ENCODE measurements around the gene SERPINA10. TPM values are rescaled to one million over a fixed set of nuclear protein-coding genes. Genes with fewer than 3 reads are reported as not detected.

SERPINA10 gene
- total RNA-seq, 2 donors from 2014 or later, result 0.48 to 0.74 TPM

- H3K27me3 ChIP-seq, result no peaks in the 10 kb centered on the region
Observed at GRCh38 chr14:94321421-94322271, 28.6 kb upstream of the SERPINA10 start.

GRCh38 chr14:94320243-94320642, 27.2 kb upstream of the SERPINA10 start:
- peak; percentile 70 for DNase-seq
- Histone ChIP-seq H3K36me3 (no peaks in the 10 kb centered on the region), H3K9me3 (no peaks in the 10 kb centered on the region), H3K9ac (ENCODE audit: low read depth in 2 of 2, low read length in 2 of 2) (peak overlapping the region in 1 of 2 donors; percentile 22), H3K27me3 (no peaks in the 10 kb centered on the region), H3K4me1 (peaks cover 5% of the 10 kb centered on the region), H3K27ac (peak overlapping the region; percentile 72), H3K4me3 (no peak overlapping the region)
- intact Hi-C loops (cut with DNase I), result no loop called here
- no peak for TF ChIP-seq CTCF (IDR thresholded peaks at IDR 0.05)

More at GRCh38 chr14:94321421-94322271, 28.6 kb upstream of the SERPINA10 start:
- no peak for DNase-seq
- Histone ChIP-seq H3K9me3 (no peaks in the 10 kb centered on the region), H3K27ac (peak overlapping the region; percentile 72), H3K4me1 (peaks cover 5% of the 10 kb centered on the region), H3K4me3 (no peak overlapping the region), H3K9ac (ENCODE audit: low read depth in 2 of 2, low read length in 2 of 2) (no peak overlapping the region), H3K36me3 (no peaks in the 10 kb centered on the region)
- TF ChIP-seq CTCF (IDR thresholded peaks at IDR 0.05), result no peak
- intact Hi-C loops (cut with DNase I), result no loop called here

GRCh38 chr14:94317259-94317658, 24.2 kb upstream of the SERPINA10 start:
- H3K36me3 ChIP-seq, result no peaks in the 10 kb centered on the region
- H3K4me1 ChIP-seq, result peaks cover 5% of the 10 kb centered on the region
- H3K9me3 ChIP-seq, result no peaks in the 10 kb centered on the region
- H3K27ac ChIP-seq, result peak overlapping the region; percentile 48
- H3K9ac ChIP-seq (ENCODE audit: low read depth in 2 of 2, low read length in 2 of 2), result no peak overlapping the region
- no peak for TF ChIP-seq CTCF (IDR thresholded peaks at IDR 0.05)
- DNase-seq, result peak; percentile 82
- H3K27me3 ChIP-seq, result no peaks in the 10 kb centered on the region
- H3K4me3 ChIP-seq, result no peak overlapping the region
- intact Hi-C loops (cut with DNase I), result no loop called here

GRCh38 chr14:94316692-94317091, 23.6 kb upstream of the SERPINA10 start:
- TF ChIP-seq CTCF (IDR thresholded peaks at IDR 0.05), result no peak
- Histone ChIP-seq H3K36me3 (no peaks in the 10 kb centered on the region), H3K9ac (ENCODE audit: low read depth in 2 of 2, low read length in 2 of 2) (no peak overlapping the region), H3K4me3 (no peak overlapping the region), H3K9me3 (no peaks in the 10 kb centered on the region), H3K27me3 (no peaks in the 10 kb centered on the region), H3K4me1 (peaks cover 5% of the 10 kb centered on the region), H3K27ac (peak overlapping the region; percentile 48)
- intact Hi-C loops (cut with DNase I), result no loop called here
- no peak for DNase-seq

- no peaks in the 10 kb centered on the region for H3K27me3 ChIP-seq
- TF ChIP-seq CTCF (IDR thresholded peaks at IDR 0.05), result no peak
- no peak for DNase-seq
- H3K4me3 ChIP-seq, result no peak overlapping the region
- H3K4me1 ChIP-seq, result no peaks in the 10 kb centered on the region
- H3K9me3 ChIP-seq, result no peaks in the 10 kb centered on the region
- intact Hi-C loops (cut with DNase I), result no loop called here
- H3K36me3 ChIP-seq, result no peaks in the 10 kb centered on the region
- no peak overlapping the region for H3K27ac ChIP-seq
- H3K9ac ChIP-seq (ENCODE audit: low read depth in 2 of 2, low read length in 2 of 2), result no peak overlapping the region
Observed at GRCh38 chr14:94314890-94315289, 21.8 kb upstream of the SERPINA10 start.

Data from colonic mucosa (tissue), 4 donors.